ENCODE measurements around the gene APBB2. TPM values are rescaled to one million over a fixed set of nuclear protein-coding genes. Genes with fewer than 3 reads are reported as not detected.

The APBB2 gene
- total RNA-seq, 1 experiment from 2014 or later: 3.7 TPM

- Histone ChIP-seq H3K4me2 (ENCODE audit: low read depth, low read length, poor library complexity, severe bottlenecking) (no peak overlapping the region), H3K4me1 (ENCODE audit: low read length) (no peaks in the 10 kb centered on the region), H2AFZ (ENCODE audit: low read length) (no peak overlapping the region), H3K9me3 (ENCODE audit: low read length) (no peaks in the 10 kb centered on the region), H3K9ac (ENCODE audit: low read length) (no peak overlapping the region), H3K27ac (ENCODE audit: low read length) (no peak overlapping the region), H3K4me3 (ENCODE audit: low read length) (no peak overlapping the region), H3K27me3 (ENCODE audit: low read length) (no peaks in the 10 kb centered on the region), H4K20me1 (ENCODE audit: insufficient read depth, low read depth, low read length) (no peaks in the 10 kb centered on the region), H3K36me3 (ENCODE audit: insufficient read depth, low read length) (no peaks in the 10 kb centered on the region), H3K9me2 (replicated peaks; ENCODE audit: insufficient read depth, low read length) (no peaks in the 10 kb centered on the region), H3K79me2 (ENCODE audit: low read length) (no peaks in the 10 kb centered on the region)
- no peak for DNase-seq
These were observed 71.7 kb downstream of the APBB2 start for GRCh38 chr4:41142376-41143310.

GRCh38 chr4:41141900-41142299 is 72.4 kb downstream of the APBB2 start:
- H3K27ac ChIP-seq (ENCODE audit: low read length): no peak overlapping the region
- no peaks in the 10 kb centered on the region for H3K36me3 ChIP-seq (ENCODE audit: insufficient read depth, low read length)
- H3K9me2 ChIP-seq (replicated peaks; ENCODE audit: insufficient read depth, low read length): no peaks in the 10 kb centered on the region
- H3K4me2 ChIP-seq (ENCODE audit: low read depth, low read length, poor library complexity, severe bottlenecking): no peak overlapping the region
- no peaks in the 10 kb centered on the region for H4K20me1 ChIP-seq (ENCODE audit: insufficient read depth, low read depth, low read length)
- H3K4me1 ChIP-seq (ENCODE audit: low read length): no peaks in the 10 kb centered on the region
- no peak overlapping the region for H2AFZ ChIP-seq (ENCODE audit: low read length)
- DNase-seq: no peak
- no peak overlapping the region for H3K9ac ChIP-seq (ENCODE audit: low read length)
- no peak overlapping the region for H3K4me3 ChIP-seq (ENCODE audit: low read length)
- H3K27me3 ChIP-seq (ENCODE audit: low read length): no peaks in the 10 kb centered on the region
- H3K9me3 ChIP-seq (ENCODE audit: low read length): no peaks in the 10 kb centered on the region
- no peaks in the 10 kb centered on the region for H3K79me2 ChIP-seq (ENCODE audit: low read length)

GRCh38 chr4:41140410-41140809 is 73.9 kb downstream of the APBB2 start:
- H3K4me3 ChIP-seq (ENCODE audit: low read length): no peak overlapping the region
- no peak overlapping the region for H3K9ac ChIP-seq (ENCODE audit: low read length)
- H3K27me3 ChIP-seq (ENCODE audit: low read length): no peaks in the 10 kb centered on the region
- H2AFZ ChIP-seq (ENCODE audit: low read length): no peak overlapping the region
- H3K4me2 ChIP-seq (ENCODE audit: low read depth, low read length, poor library complexity, severe bottlenecking): no peak overlapping the region
- no peak for DNase-seq
- H3K79me2 ChIP-seq (ENCODE audit: low read length): no peaks in the 10 kb centered on the region
- no peaks in the 10 kb centered on the region for H3K9me2 ChIP-seq (replicated peaks; ENCODE audit: insufficient read depth, low read length)
- no peaks in the 10 kb centered on the region for H3K9me3 ChIP-seq (ENCODE audit: low read length)
- H4K20me1 ChIP-seq (ENCODE audit: insufficient read depth, low read depth, low read length): no peaks in the 10 kb centered on the region
- no peaks in the 10 kb centered on the region for H3K36me3 ChIP-seq (ENCODE audit: insufficient read depth, low read length)
- no peaks in the 10 kb centered on the region for H3K4me1 ChIP-seq (ENCODE audit: low read length)
- H3K27ac ChIP-seq (ENCODE audit: low read length): no peak overlapping the region

- Histone ChIP-seq H3K9me2 (replicated peaks; ENCODE audit: insufficient read depth, low read length) (no peaks in the 10 kb centered on the region), H3K4me2 (ENCODE audit: low read depth, low read length, poor library complexity, severe bottlenecking) (no peak overlapping the region), H3K79me2 (ENCODE audit: low read length) (no peaks in the 10 kb centered on the region), H3K9me3 (ENCODE audit: low read length) (no peaks in the 10 kb centered on the region), H3K27ac (ENCODE audit: low read length) (no peak overlapping the region), H3K27me3 (ENCODE audit: low read length) (no peaks in the 10 kb centered on the region), H3K4me3 (ENCODE audit: low read length) (no peak overlapping the region), H3K4me1 (ENCODE audit: low read length) (no peaks in the 10 kb centered on the region), H2AFZ (ENCODE audit: low read length) (no peak overlapping the region), H4K20me1 (ENCODE audit: insufficient read depth, low read depth, low read length) (no peaks in the 10 kb centered on the region), H3K36me3 (ENCODE audit: insufficient read depth, low read length) (no peaks in the 10 kb centered on the region), H3K9ac (ENCODE audit: low read length) (no peak overlapping the region)
- no peak for DNase-seq
These were observed 76.5 kb downstream of the APBB2 start for GRCh38 chr4:41137879-41138278.

DNA sequence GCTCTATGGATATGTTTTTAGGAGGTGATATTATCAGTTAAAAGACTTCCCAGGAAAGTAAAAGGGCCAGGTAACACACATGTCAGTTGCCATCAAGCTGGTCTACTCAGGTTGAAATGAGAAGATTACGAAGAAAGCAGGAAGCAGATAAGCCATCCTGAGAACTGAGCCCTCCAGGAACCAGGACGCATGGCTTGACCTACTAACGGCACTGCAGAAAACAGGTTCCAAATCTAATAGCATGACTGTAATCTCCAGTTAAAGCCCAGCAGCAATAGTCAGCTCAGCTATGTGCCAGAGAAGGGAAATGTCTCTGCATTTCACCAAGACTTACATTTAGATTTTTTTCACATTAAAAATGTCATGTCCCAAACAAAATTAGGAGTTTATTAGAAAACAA is 77.9 kb downstream of the APBB2 start:
- H3K9me3 ChIP-seq (ENCODE audit: low read length): no peaks in the 10 kb centered on the region
- no peaks in the 10 kb centered on the region for H3K4me1 ChIP-seq (ENCODE audit: low read length)
- H2AFZ ChIP-seq (ENCODE audit: low read length): no peak overlapping the region
- DNase-seq: no peak
- no peaks in the 10 kb centered on the region for H3K27me3 ChIP-seq (ENCODE audit: low read length)
- H3K27ac ChIP-seq (ENCODE audit: low read length): no peak overlapping the region
- no peak overlapping the region for H3K9ac ChIP-seq (ENCODE audit: low read length)
- H3K4me2 ChIP-seq (ENCODE audit: low read depth, low read length, poor library complexity, severe bottlenecking): no peak overlapping the region
- H3K9me2 ChIP-seq (replicated peaks; ENCODE audit: insufficient read depth, low read length): no peaks in the 10 kb centered on the region
- H3K4me3 ChIP-seq (ENCODE audit: low read length): no peak overlapping the region
- H3K36me3 ChIP-seq (ENCODE audit: insufficient read depth, low read length): no peaks in the 10 kb centered on the region
- no peaks in the 10 kb centered on the region for H4K20me1 ChIP-seq (ENCODE audit: insufficient read depth, low read depth, low read length)
- H3K79me2 ChIP-seq (ENCODE audit: low read length): no peaks in the 10 kb centered on the region

GRCh38 chr4:41135801-41136200 is 78.5 kb downstream of the APBB2 start:
- no peaks in the 10 kb centered on the region for H3K4me1 ChIP-seq (ENCODE audit: low read length)
- H3K79me2 ChIP-seq (ENCODE audit: low read length): no peaks in the 10 kb centered on the region
- H3K9ac ChIP-seq (ENCODE audit: low read length): no peak overlapping the region
- H3K4me3 ChIP-seq (ENCODE audit: low read length): no peak overlapping the region
- H3K4me2 ChIP-seq (ENCODE audit: low read depth, low read length, poor library complexity, severe bottlenecking): no peak overlapping the region
- H3K27ac ChIP-seq (ENCODE audit: low read length): no peak overlapping the region
- H2AFZ ChIP-seq (ENCODE audit: low read length): no peak overlapping the region
- H3K27me3 ChIP-seq (ENCODE audit: low read length): no peaks in the 10 kb centered on the region
- H4K20me1 ChIP-seq (ENCODE audit: insufficient read depth, low read depth, low read length): no peaks in the 10 kb centered on the region
- no peaks in the 10 kb centered on the region for H3K9me2 ChIP-seq (replicated peaks; ENCODE audit: insufficient read depth, low read length)
- DNase-seq: no peak
- no peaks in the 10 kb centered on the region for H3K36me3 ChIP-seq (ENCODE audit: insufficient read depth, low read length)
- no peaks in the 10 kb centered on the region for H3K9me3 ChIP-seq (ENCODE audit: low read length)

- no peaks in the 10 kb centered on the region for H3K4me1 ChIP-seq (ENCODE audit: low read length)
- no peaks in the 10 kb centered on the region for H3K79me2 ChIP-seq (ENCODE audit: low read length)
- H3K36me3 ChIP-seq (ENCODE audit: insufficient read depth, low read length): no peaks in the 10 kb centered on the region
- no peaks in the 10 kb centered on the region for H3K9me3 ChIP-seq (ENCODE audit: low read length)
- no peaks in the 10 kb centered on the region for H3K9me2 ChIP-seq (replicated peaks; ENCODE audit: insufficient read depth, low read length)
- H3K27ac ChIP-seq (ENCODE audit: low read length): no peak overlapping the region
- H3K9ac ChIP-seq (ENCODE audit: low read length): no peak overlapping the region
- no peak overlapping the region for H3K4me2 ChIP-seq (ENCODE audit: low read depth, low read length, poor library complexity, severe bottlenecking)
- no peak overlapping the region for H2AFZ ChIP-seq (ENCODE audit: low read length)
- H3K27me3 ChIP-seq (ENCODE audit: low read length): no peaks in the 10 kb centered on the region
- DNase-seq: no peak
- no peaks in the 10 kb centered on the region for H4K20me1 ChIP-seq (ENCODE audit: insufficient read depth, low read depth, low read length)
- no peak overlapping the region for H3K4me3 ChIP-seq (ENCODE audit: low read length)
These were observed 79.8 kb downstream of the APBB2 start for GRCh38 chr4:41134581-41134980.

DNA sequence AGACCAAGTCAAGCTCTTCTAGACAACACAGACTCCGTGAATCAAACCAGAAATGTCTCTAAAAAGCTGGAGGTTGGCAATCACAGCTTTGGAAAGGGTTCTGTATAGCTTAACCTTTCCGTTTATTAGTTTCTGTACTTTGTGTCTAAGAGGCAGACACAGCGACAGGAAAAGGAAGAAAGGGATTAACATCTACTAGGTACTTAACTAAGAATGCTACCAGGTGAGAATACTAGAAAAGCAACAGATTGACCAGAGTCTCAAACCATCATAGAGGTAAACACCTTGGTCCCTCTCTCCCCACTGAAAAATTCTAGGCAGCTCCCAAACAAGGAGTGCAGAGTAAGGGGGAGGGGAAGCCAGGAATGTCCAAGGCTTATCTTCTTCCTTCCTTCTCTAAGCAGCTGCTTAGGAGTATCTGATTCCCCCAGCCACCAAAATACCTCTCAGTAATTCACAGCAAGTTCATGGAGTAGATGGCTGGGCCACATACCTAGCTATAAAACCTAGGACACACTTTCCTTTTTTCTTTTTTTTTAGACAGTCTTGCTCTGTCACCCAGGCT is 80.8 kb downstream of the APBB2 start:
- Histone ChIP-seq H3K9me2 (replicated peaks; ENCODE audit: insufficient read depth, low read length) (no peaks in the 10 kb centered on the region), H3K27ac (ENCODE audit: low read length) (no peak overlapping the region), H3K9ac (ENCODE audit: low read length) (no peak overlapping the region), H2AFZ (ENCODE audit: low read length) (no peak overlapping the region), H3K36me3 (ENCODE audit: insufficient read depth, low read length) (no peaks in the 10 kb centered on the region), H3K4me1 (ENCODE audit: low read length) (no peaks in the 10 kb centered on the region), H3K9me3 (ENCODE audit: low read length) (no peaks in the 10 kb centered on the region), H3K27me3 (ENCODE audit: low read length) (no peaks in the 10 kb centered on the region), H3K4me2 (ENCODE audit: low read depth, low read length, poor library complexity, severe bottlenecking) (no peak overlapping the region), H3K79me2 (ENCODE audit: low read length) (no peaks in the 10 kb centered on the region), H3K4me3 (ENCODE audit: low read length) (no peak overlapping the region), H4K20me1 (ENCODE audit: insufficient read depth, low read depth, low read length) (no peaks in the 10 kb centered on the region)
- DNase-seq: no peak

All from Karpas-422 (cell line).